WI38 (cell line): Measurements from ENCODE around the gene LILRA6.
"Not testable (repeated sequence)": the region's sequence is repeated elsewhere in the genome, so short reads cannot be mapped to it uniquely, and the experiment has no call there.

Experiments used
- H3K4me3 ChIP-seq: 2 replicates; pipeline ENCODE4 v1.5.1; 2011; ENCODE audit warnings: low read depth, mild to moderate bottlenecking, control low read depth, low read length
- CTCF ChIP-seq: IDR thresholded peaks from 2 replicates; pipeline ENCODE4 v1.5.1; 2012; ENCODE audit warnings: low read depth, mild to moderate bottlenecking, control low read depth, low read length

Gene LILRA6

GRCh38 chr19:54209058-54209810 is 33.4 kb downstream of the LILRA6 start:
- H3K4me3 ChIP-seq: no peak overlapping the region
- TF ChIP-seq CTCF: no peak

- TF ChIP-seq CTCF: no peak
- no peak overlapping the region for H3K4me3 ChIP-seq
Observed at GRCh38 chr19:54208784-54209057, 33.9 kb downstream of the LILRA6 start.

GRCh38 chr19:54207983-54208783 is 34.4 kb downstream of the LILRA6 start:
- no peak overlapping the region for H3K4me3 ChIP-seq
- no peak for TF ChIP-seq CTCF

- H3K4me3 ChIP-seq: no peak overlapping the region
- TF ChIP-seq CTCF: no peak
Observed at GRCh38 chr19:54207676-54207982, 35.0 kb downstream of the LILRA6 start.

- not testable (repeated sequence) for H3K4me3 ChIP-seq
Observed at GRCh38 chr19:54207193-54207592, 35.4 kb downstream of the LILRA6 start.

GRCh38 chr19:54206831-54207177 is 35.8 kb downstream of the LILRA6 start:
- no peak overlapping the region for H3K4me3 ChIP-seq
- no peak for TF ChIP-seq CTCF

GRCh38 chr19:54206030-54206830 is 36.4 kb downstream of the LILRA6 start:
- H3K4me3 ChIP-seq: no peak overlapping the region
- no peak for TF ChIP-seq CTCF
